Stimulated activated naive CD4-positive, alpha-beta T cell treated with Interleukin-2 at 50 U/mL for 16 hours (primary cell): Measurements from ENCODE around the gene ZSWIM4.
A peak's percentile ranks its signal among the peaks of the same experiment; 100 is the strongest.
"Not testable (repeated sequence)": the region's sequence is repeated elsewhere in the genome, so short reads cannot be mapped to it uniquely, and the experiment has no call there.

Experiments used
- DNase-seq: peaks from one replicate; lab custom pipeline; 2025; lab: John Stamatoyannopoulos, UW

Gene ZSWIM4

GRCh38 chr19:13794757-13795589 is at the start of gene ZSWIM4:
ZSWIM4 (plus strand) TSS chr19:13795443; CDS start chr19:13795649, 206 bp downstream.
- peak; percentile 96 for DNase-seq

GRCh38 chr19:13747098-13747453 is 48.2 kb upstream of the ZSWIM4 start:
- DNase-seq: no peak

- DNase-seq: no peak
These were observed 46.9 kb upstream of the ZSWIM4 start for GRCh38 chr19:13748169-13748828.

DNA sequence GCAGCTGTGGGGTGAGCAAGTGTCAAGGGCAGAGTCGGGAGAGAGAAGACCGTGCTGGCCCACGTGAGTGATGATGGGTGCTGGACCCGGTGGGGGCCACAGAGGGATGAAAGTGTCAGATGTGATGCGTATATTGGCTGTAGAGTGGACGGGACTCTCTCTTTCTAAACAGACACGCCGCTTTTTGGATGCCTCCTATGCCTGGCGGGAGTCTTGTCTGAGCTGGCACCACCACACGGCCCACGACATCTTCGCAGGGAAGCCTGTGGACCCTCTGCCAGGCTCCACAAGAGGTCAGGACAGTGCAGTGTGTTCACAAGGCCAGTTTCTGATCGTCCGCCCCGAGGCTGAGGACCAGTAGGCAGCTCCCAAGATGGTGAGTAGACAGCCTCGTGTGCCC is 43.8 kb upstream of the ZSWIM4 start:
- DNase-seq: no peak

DNA sequence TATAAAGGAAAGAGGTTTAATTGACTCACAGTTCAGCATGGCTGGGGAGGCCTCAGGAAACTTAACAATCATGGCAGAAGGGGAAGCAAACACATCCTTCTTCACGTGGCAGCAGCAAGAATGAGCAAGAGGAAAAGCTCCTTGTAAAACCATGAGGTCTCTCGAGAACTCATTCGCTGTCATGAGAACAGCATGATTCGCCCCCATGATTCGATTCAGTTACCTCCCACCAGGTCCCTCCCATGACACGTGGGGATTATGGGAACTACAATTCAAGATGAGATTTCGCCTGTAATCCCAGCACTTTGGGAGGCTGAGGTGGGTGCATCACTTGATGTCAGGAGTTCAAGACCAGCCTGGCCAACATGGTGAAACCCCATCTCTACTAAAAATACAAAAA is 41.6 kb upstream of the ZSWIM4 start:
- DNase-seq: not testable (repeated sequence)

- no peak for DNase-seq
These were observed 39.0 kb upstream of the ZSWIM4 start for GRCh38 chr19:13756210-13756609.

DNA sequence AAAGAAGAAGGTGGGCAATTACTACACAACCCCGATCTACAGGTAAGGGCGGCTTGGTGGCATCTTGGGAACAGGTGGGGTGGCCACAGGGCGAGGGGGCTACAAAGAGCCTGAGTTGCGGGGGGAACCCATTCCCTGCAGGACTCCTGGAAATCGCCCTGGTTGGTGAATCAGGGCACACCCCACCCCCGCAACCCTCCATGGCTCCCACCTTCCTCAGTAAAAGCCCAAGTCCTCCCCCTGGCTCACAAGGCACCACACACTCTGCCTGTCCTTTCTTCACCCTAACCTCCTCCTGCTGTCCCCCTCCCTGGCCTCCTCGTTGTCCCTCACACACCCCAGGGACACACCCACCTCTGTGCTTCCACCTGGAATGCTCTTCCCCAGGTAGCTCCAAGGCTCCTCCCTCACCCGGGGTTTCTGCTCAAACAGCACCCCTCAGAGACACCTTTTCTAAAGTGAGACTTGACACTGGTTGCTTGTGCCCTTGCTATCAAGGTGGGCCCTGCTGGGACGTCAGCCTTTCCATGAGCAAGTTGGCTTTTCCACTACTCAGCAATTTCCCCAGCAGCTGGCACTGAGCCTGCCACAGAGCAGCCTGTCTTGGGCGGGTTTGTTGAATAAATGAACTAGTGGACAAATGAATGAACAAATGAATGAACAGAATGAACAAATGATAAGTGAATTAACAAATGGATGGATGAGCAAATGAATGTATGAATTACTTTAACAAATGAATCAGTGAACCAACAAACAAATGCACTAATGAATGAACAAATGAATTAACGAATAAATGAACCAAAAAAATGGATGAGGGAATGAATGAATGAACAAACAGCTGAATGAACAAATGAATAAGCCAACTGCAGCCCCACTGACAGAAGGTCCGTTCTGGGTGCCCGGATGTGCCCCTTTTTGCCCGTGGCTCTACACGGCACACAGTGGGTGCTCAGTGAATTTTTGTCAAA is 37.2 kb upstream of the ZSWIM4 start:
- DNase-seq: no peak

- no peak for DNase-seq
These were observed 36.4 kb upstream of the ZSWIM4 start for GRCh38 chr19:13758795-13759194.

DNA sequence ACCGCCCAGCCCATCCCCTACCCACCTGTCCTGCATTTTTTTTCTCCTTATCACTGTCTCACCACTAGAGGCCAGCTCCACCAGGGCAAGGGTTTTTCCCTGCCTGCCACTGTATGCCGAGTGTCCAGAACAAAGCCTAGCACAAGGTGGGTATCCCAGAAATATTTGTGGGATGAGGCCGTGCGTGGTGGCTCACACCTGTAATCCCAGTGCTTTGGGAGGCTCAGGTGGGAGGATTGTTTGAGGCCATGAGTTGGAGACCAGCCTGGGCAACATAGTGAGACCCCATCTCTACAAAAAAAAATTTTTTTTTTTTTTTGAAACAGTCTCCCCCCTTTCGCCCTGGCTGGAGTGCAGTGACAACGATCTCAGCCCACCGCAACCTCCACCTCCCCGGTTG is 33.8 kb upstream of the ZSWIM4 start:
- no peak for DNase-seq

DNA sequence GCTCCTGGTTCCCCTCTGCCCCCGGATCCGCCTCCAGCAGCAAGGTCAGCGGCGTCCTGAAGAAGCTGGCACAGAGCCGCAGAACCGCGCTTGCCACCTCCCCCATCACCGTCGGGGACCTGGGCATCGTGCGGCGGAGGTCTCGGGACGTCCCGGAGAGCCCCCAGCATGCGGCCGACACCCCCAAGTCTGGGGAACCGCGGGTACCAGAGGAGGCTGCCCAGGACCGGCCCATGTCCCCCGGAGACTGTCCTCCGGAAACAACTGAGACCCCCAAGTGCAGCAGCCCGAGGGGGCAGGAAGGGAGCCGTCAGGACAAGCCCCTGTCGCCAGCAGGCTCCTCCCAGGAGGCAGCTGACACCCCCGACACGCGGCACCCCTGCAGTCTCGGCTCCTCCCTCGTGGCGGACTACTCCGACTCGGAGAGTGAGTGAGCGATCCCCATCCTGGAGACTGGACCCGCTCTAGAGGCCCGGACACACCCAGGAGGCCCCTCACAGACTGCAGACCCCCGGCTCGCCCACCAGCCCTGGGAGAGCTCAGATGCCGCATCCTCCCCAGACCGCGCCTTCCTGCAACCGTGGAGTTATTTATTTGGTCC is 32.5 kb upstream of the ZSWIM4 start:
- DNase-seq: no peak

- no peak for DNase-seq
These were observed 32.0 kb upstream of the ZSWIM4 start for GRCh38 chr19:13763265-13763664.

DNA sequence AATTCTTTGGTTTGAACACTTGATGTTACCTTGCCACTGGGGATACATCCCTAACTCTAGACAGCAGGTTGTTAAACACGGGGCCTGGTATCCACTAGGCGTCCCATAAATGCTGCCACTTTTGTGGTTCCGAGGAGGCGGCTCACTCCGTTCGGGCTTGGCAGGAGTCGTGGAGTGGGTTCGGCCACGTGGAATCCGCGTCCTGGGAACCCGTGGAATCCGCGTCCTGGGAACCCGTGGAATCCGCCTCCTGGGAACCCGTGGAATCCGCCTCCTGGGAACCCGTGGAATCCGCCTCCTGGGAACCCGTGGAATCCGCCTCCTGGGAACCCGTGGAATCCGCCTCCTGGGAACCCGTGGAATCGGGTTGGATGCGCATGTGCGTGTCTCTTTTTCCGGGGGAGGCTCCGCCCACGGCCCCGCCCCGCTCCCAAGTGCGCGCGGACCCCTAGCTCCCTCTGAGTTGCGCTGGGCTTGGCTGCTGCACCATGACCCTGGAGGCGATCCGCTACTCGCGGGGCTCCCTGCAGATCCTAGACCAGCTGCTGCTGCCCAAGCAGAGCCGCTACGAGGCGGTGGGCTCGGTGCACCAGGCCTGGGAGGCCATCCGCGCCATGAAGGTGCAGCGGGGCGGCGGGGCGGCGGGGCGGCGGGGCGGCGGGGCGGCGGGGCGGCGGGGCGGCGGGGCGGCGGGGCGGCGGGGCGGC is 31.0 kb upstream of the ZSWIM4 start, which contains the start of gene MRI1:
Gene MRI1 (plus strand): TSS at position 422 of the 707 bp plus-strand sequence. CDS start 67 bp downstream, at position 489.
- peak; percentile 50 for DNase-seq

GRCh38 chr19:13764821-13765394 is 30.3 kb upstream of the ZSWIM4 start:
- no peak for DNase-seq

DNA sequence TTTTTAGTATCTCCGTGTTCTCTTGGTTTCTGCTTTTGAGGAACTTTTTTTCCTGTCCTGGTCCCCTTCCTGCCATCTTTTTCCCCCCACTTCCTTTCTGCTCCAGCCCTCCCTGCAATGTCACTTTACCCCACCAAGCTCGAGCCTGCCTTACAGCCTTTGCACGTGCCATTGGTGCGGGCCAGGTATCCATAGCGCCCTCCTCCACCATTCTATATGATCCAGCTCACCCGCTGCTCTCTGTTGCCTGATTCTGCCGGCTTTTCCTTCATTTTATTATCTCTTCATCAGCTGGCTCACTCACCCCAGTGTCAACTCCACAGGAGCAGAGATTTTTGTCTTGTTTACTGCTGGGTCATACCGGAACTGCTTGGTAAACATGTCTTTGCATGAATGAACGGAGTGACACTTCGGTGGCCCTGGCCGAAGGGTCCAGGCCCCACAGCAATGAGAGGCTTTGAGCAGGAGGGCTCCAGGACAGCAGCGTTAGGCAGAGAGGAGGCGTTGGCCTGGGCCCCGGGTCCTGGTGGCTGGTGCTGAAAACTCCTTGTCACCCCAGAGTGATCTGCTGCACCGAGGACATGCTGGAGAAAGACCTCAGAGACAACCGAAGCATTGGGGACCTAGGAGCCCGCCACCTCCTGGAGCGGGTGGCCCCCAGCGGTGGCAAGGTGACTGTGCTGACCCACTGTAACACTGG is 29.7 kb upstream of the ZSWIM4 start:
- no peak for DNase-seq

GRCh38 chr19:13766095-13766481 is 29.2 kb upstream of the ZSWIM4 start:
- DNase-seq: no peak

GRCh38 chr19:13768510-13768909 is 26.7 kb upstream of the ZSWIM4 start:
- DNase-seq: no peak

GRCh38 chr19:13770013-13770635 is 25.1 kb upstream of the ZSWIM4 start:
- no peak for DNase-seq

- peak; percentile 91 for DNase-seq
These were observed 20.7 kb upstream of the ZSWIM4 start, which contains the start of gene C19orf53 for GRCh38 chr19:13774217-13775191. C19orf53 (plus strand) TSS chr19:13774456; CDS start chr19:13774478, 22 bp downstream.
